SK-N-MC (cell line): ENCODE results near the gene SEMA3B.

Experiments
- EZH2 ChIP-seq: fragments of 200-600 bp; sonication (generic); IDR thresholded peaks from one replicate; pipeline ENCODE4 v1.6.1; 2017; ENCODE audit warnings: antibody characterized with exemption
- POLR2AphosphoS5 ChIP-seq: IDR thresholded peaks from 2 replicates; pipeline ENCODE4 v1.6.1; 2012; ENCODE audit warnings: mild to moderate bottlenecking, low read depth, low read length, borderline replicate concordance

- no peak for TF ChIP-seq EZH2
- TF ChIP-seq POLR2AphosphoS5 = no peak
These were observed 25.8 kb downstream of the SEMA3B start for GRCh38 chr3:50294492-50295403.
